SK-N-MC (cell line): ENCODE measurements around the gene REXO5.

Source experiments
- EZH2 ChIP-seq: fragments of 200-600 bp; sonication (generic); IDR thresholded peaks from one replicate; pipeline ENCODE4 v1.6.1; 2017; ENCODE audit warnings: antibody characterized with exemption
- FOXP2 ChIP-seq: optimal IDR thresholded peaks from 2 replicates; pipeline ENCODE3; 2011; ENCODE audit warnings: mild to moderate bottlenecking, moderate library complexity; ENCODE audit not compliant: insufficient read depth; ENCODE audit errors: extremely low read length, control extremely low read depth
- POLR2AphosphoS5 ChIP-seq: IDR thresholded peaks from 2 replicates; pipeline ENCODE4 v1.6.1; 2012; ENCODE audit warnings: mild to moderate bottlenecking, low read depth, low read length, borderline replicate concordance

GRCh38 chr16:20857281-20857680 lies 51.0 kb downstream of the REXO5 start:
- TF ChIP-seq EZH2 (no peak), POLR2AphosphoS5 (no peak), FOXP2 (no peak)
